ENCODE measurements around the gene PROX1. TPM values are rescaled to one million over a fixed set of nuclear protein-coding genes. Genes with fewer than 3 reads are reported as not detected.

PROX1 gene
- total and polyA plus RNA-seq, 2 of the 4 experiments (the other 2 are of a cell fraction), result under 0.01 to 0.02 TPM

- Histone ChIP-seq H2BK120ac (ENCODE audit: low read depth, low read length) (no peak overlapping the region), H3K14ac (replicated peaks; ENCODE audit: low read depth, low read length) (no peak overlapping the region), H2BK15ac (ENCODE audit: low read depth, low read length) (no peak overlapping the region), H3K4me1 (ENCODE audit: control insufficient read depth, insufficient read depth, low read length) (no peaks in the 10 kb centered on the region), H4K8ac (ENCODE audit: low read depth in 2 of 2, low read length in 2 of 2) (no peak overlapping the region), H3K36me3 (ENCODE audit: control insufficient read depth, insufficient read depth, low read length) (no peaks in the 10 kb centered on the region), H3K18ac (ENCODE audit: low read depth, low read length) (no peak overlapping the region), H3K27me3 (ENCODE audit: control insufficient read depth, insufficient read depth, low read length) (no peaks in the 10 kb centered on the region; the same call in none of the 2 replicates), H3K4me3 (ENCODE audit: insufficient read depth, low read depth, low read length) (no peak overlapping the region), H3K56ac (ENCODE audit: extremely low read depth, insufficient read depth, low read length) (no peak overlapping the region), H3K27ac (ENCODE audit: insufficient read depth, low read length) (no peak overlapping the region), H2AFZ (replicated peaks; ENCODE audit: low read length, poor library complexity) (no peak overlapping the region), H2AK5ac (ENCODE audit: low read depth, low read length) (no peak overlapping the region), H3K9me3 (ENCODE audit: control insufficient read depth, insufficient read depth, low read length) (no peaks in the 10 kb centered on the region), H2BK20ac (ENCODE audit: low read depth, low read length) (no peak overlapping the region), H2BK5ac (ENCODE audit: low read depth, low read length, poor library complexity, severe bottlenecking) (no peak overlapping the region), H4K5ac (ENCODE audit: low read depth, low read length) (no peak overlapping the region), H3K9ac (ENCODE audit: low read depth, low read length) (no peak overlapping the region), H3K9me1 (ENCODE audit: insufficient read depth, low read length) (no peaks in the 10 kb centered on the region), H3K4me2 (ENCODE audit: low read depth, low read length) (no peak overlapping the region), H4K91ac (ENCODE audit: insufficient read depth, low read depth, low read length) (no peak overlapping the region), H2AK9ac (replicated peaks; ENCODE audit: low read depth, low read length, poor library complexity) (no peak overlapping the region), H3K4ac (ENCODE audit: low read depth, low read length) (no peak overlapping the region), H3K23ac (ENCODE audit: low read depth, low read length) (no peak overlapping the region), H3K79me1 (ENCODE audit: low read depth in 1 of 2, low read length in 2 of 2) (no peaks in the 10 kb centered on the region), H4K20me1 (ENCODE audit: insufficient read depth, low read length) (no peaks in the 10 kb centered on the region)
- no TSS peak for BruUV-seq (replicated peaks)
- ATAC-seq (ENCODE audit: low read depth), result no peak
- dilution Hi-C loops (cut with HindIII; ENCODE audit: low sequenced_read_pairs, unreplicated experiment), result no loop called here
- POLR2A ChIA-PET (ENCODE audit: unreplicated experiment), result no interaction called here
- intact Hi-C loops (cut with micrococcal nuclease), result no loop called here
- WGBS, 2 experiments (ENCODE audit: extremely low coverage in 2 of 2, insufficient read length in 1 of 2), result no CpG with 5 or more reads among the region's 1 CpG
- no peak for DNase-seq
- CTCF ChIA-PET, result no interaction called here
- TF ChIP-seq FOS (IDR thresholded peaks at IDR 0.05; ENCODE audit: low read depth, low read length) (no peak), BHLHE40 (IDR thresholded peaks at IDR 0.05; ENCODE audit: low read depth, low read length) (no peak), RAD21 (IDR thresholded peaks at IDR 0.05; ENCODE audit: low read length) (no peak), RFX5 (IDR thresholded peaks at IDR 0.05; ENCODE audit: low read depth, low read length) (no peak), MAZ (IDR thresholded peaks at IDR 0.05; ENCODE audit: borderline replicate concordance, low read depth, low read length) (no peak), SMC3 (IDR thresholded peaks at IDR 0.05; ENCODE audit: low read depth, low read length) (no peak), MAFK (IDR thresholded peaks at IDR 0.05; ENCODE audit: low read depth, low read length) (no peak), CEBPB (IDR thresholded peaks at IDR 0.05; ENCODE audit: low read depth, low read length) (no peak), CTCF (conservative IDR thresholded peaks at IDR 0.05; ENCODE audit: low read depth, low read length) (no peak), USF2 (IDR thresholded peaks at IDR 0.05; ENCODE audit: low read depth, low read length) (no peak), NFE2L2 (IDR thresholded peaks at IDR 0.05; ENCODE audit: low read depth, low read length) (no peak), MXI1 (IDR thresholded peaks at IDR 0.05; ENCODE audit: borderline replicate concordance, low read depth, low read length) (no peak), RCOR1 (IDR thresholded peaks at IDR 0.05; ENCODE audit: insufficient replicate concordance, low read length) (no peak), POLR2A (IDR thresholded peaks at IDR 0.05; ENCODE audit: low read depth, low read length) (no peak), CHD1 (IDR thresholded peaks at IDR 0.05; ENCODE audit: low read depth, low read length) (no peak), ELK1 (IDR thresholded peaks at IDR 0.05; ENCODE audit: borderline replicate concordance, low read depth, low read length) (no peak)
- in situ Hi-C loops (cut with MboI; ENCODE audit: low sequenced_read_pairs), result no loop called here
Observed at GRCh38 chr1:214068979-214069378, 81.2 kb downstream of the PROX1 start.

All from IMR-90 (cell line).